ENCODE measurements around the gene TRIP6. TPM values are rescaled to one million over a fixed set of nuclear protein-coding genes. Genes with fewer than 3 reads are reported as not detected.

The TRIP6 gene
- total and polyA plus RNA-seq, 2 of the 8 experiments (the other 6 are each of a cell fraction or from before 2014, with no cell fraction given), result 88.4 to 103 TPM

DNA sequence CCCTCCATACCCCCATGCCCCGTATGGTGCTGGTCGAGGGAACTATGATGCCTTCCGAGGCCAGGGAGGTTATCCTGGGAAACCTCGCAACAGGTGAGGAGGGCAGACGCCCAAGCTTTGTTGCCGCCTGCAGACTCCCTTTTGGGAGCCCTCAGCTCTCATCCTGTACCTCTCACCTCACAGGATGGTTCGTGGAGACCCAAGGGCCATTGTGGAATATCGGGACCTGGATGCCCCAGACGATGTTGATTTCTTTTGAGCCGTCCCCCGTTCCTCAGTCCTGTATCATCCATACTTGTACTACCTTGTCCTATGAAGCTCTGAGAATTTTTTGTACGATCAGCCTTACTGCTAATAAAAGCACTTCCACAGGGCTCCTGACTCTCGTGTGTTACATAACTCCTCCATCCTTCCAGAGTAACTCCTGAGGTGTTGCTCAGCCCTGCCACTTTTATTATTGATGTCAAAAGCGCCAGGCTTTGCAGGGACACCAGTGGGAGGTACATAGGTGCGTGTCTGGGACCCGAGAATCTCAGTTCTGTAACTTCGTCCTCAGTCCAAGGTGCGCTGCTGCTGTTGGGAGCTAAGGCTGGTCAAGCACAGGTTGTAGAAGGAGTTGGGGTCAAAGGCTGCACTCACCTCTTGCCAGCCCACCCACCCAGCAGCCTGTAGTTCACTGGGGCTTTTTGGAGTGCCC, 21.3 kb downstream of the TRIP6 start:
- CTCF ChIA-PET (ENCODE audit: partially characterized antibody), result interaction anchor here (0.8 to 3.4 kb wide), 4 partner anchors 11 to 183 kb away, joined by 3 to 14 read pairs (median 4); partner anchors contain the start of gene POP7

More for the DNA sequence above, 21.3 kb downstream of the TRIP6 start:
- no peak overlapping the region for H2AK5ac ChIP-seq (ENCODE audit: low read depth, low read length)
- TF ChIP-seq POLR2AphosphoS5 (IDR thresholded peaks at IDR 0.05; ENCODE audit: low read depth, low read length) (peak; percentile 18), TBP (IDR thresholded peaks at IDR 0.05; ENCODE audit: low read depth, low read length) (no peak)
- WGBS, 2 experiments (ENCODE audit: extremely low coverage in 1 of 2, insufficient coverage in 1 of 2, insufficient read length in 1 of 2, insufficient replicate concordance in 2 of 2, low coverage in 1 of 2, low lambda C conversion rate in 2 of 2, missing lambda C conversion rate in 1 of 2), result 75% methylated on average over 18 of the region's 18 CpGs; no CpG with 5 or more reads in 1 of the 2 experiments
- no peak overlapping the region for H2BK20ac ChIP-seq (ENCODE audit: low read length)
- H3K4me1 ChIP-seq (replicated peaks in 1 of 4; ENCODE audit: control insufficient read depth in 3 of 4, insufficient read depth in 4 of 4, low read length in 3 of 4), result peaks cover 0 to 18% (median 5%) of the 10 kb centered on the region in 4 experiments; a peak in 6 of 7 replicates
- H3K79me1 ChIP-seq (ENCODE audit: low read depth, low read length), result peaks cover 14% of the 10 kb centered on the region
- H3K23ac ChIP-seq (ENCODE audit: insufficient read length), result no peak overlapping the region
- H3K18ac ChIP-seq (ENCODE audit: extremely low read depth, low read length), result no peak overlapping the region; the same call in 1 of the 2 replicates
- POLR2A ChIA-PET (ENCODE audit: partially characterized antibody), result interaction anchor here (0.6 to 10.1 kb wide), 8 partner anchors 15 to 368 kb away, joined by 3 to 313 read pairs (median 3); partner anchors contain the start of genes AP1S1, SRRT and TRIP6
- peak overlapping the region; percentile 13 for H3K4ac ChIP-seq (replicated peaks; ENCODE audit: insufficient read length, low read depth, low read length)
- H4K5ac ChIP-seq (ENCODE audit: insufficient read length, low read depth, low read length), result peak overlapping the region; percentile 27
- H3K14ac ChIP-seq (ENCODE audit: insufficient read length), result no peak overlapping the region
- peak overlapping the region; percentile 3; the same call in 1 of the 2 replicates for H2BK12ac ChIP-seq (ENCODE audit: low read depth, low read length)
- no peak overlapping the region for H3K56ac ChIP-seq (replicated peaks; ENCODE audit: insufficient read length, low read depth, low read length)
- peak overlapping the region; percentile 92; the same call in 1 of the 2 replicates for H2BK5ac ChIP-seq (ENCODE audit: low read depth, low read length)
- H4K91ac ChIP-seq (replicated peaks; ENCODE audit: insufficient read length, low read length), result no peak overlapping the region
- H4K8ac ChIP-seq (ENCODE audit: extremely low read depth, insufficient read depth, low read length), result peak overlapping the region; percentile 87
- peaks cover 15 to 20% of the 10 kb centered on the region in 2 experiments for H4K20me1 ChIP-seq (replicated peaks in 1 of 2; ENCODE audit: control insufficient read depth in 1 of 2, insufficient read depth in 2 of 2, low read length in 2 of 2)
- no peak overlapping the region for H2BK120ac ChIP-seq (replicated peaks; ENCODE audit: low read depth, low read length)
- FAIRE-seq (peak; percentile 13), DNase-seq (ENCODE audit: low read depth in 1 of 2, low spot score in 2 of 2) (no peak)
- no peak overlapping the region for H2BK15ac ChIP-seq (ENCODE audit: low read length)
- H3K9me3 ChIP-seq (ENCODE audit: insufficient read depth in 2 of 2, low read depth in 1 of 2, low read length in 1 of 2), result no peaks in the 10 kb centered on the region; a peak in 1 of 4 replicates
- H3K27ac ChIP-seq (ENCODE audit: low read depth, low read length), result peak overlapping the region; percentile 71
- H3K4me3 ChIP-seq (ENCODE audit: extremely low read depth in 1 of 4, insufficient read depth in 2 of 4, low read depth in 3 of 4, low read length in 4 of 4), result peak overlapping the region; percentile 75 to 91 (median 78)
- H3K23me2 ChIP-seq (ENCODE audit: low read depth, low read length), result peaks cover 20% of the 10 kb centered on the region; the same call in 1 of the 2 replicates
- peaks cover 0 to 28% of the 10 kb centered on the region in 2 experiments; a peak in 2 of 4 replicates for H3K79me2 ChIP-seq (ENCODE audit: control insufficient read depth in 1 of 2, insufficient read depth in 2 of 2, low read length in 2 of 2)
- peak overlapping the region; percentile 86 to 91 for H3K4me2 ChIP-seq (ENCODE audit: insufficient read depth in 1 of 2, low read depth in 2 of 2, low read length in 2 of 2)
- H2AFZ ChIP-seq (ENCODE audit: low read length), result no peak overlapping the region
- H3K27me3 ChIP-seq (replicated peaks in 1 of 4; ENCODE audit: control insufficient read depth in 3 of 4, extremely low read depth in 1 of 4, insufficient read depth in 3 of 4, low read length in 3 of 4), result peaks cover 0 to 2% (median 0%) of the 10 kb centered on the region in 4 experiments; a peak in 2 of 7 replicates
- peaks cover 35 to 55% (median 46%) of the 10 kb centered on the region in 4 experiments for H3K36me3 ChIP-seq (ENCODE audit: control insufficient read depth in 2 of 4, insufficient read depth in 4 of 4, low read length in 3 of 4)
- H3K9ac ChIP-seq (replicated peaks in 1 of 4; ENCODE audit: extremely low read depth in 1 of 4, low read depth in 3 of 4, low read length in 3 of 4), result peak overlapping the region in 3 of 4 experiments; percentile 86 to 92 (median 87); a peak in 6 of 7 replicates
